ENCODE results near the gene AMIGO1. TPM values are rescaled to one million over a fixed set of nuclear protein-coding genes. Genes with fewer than 3 reads are reported as not detected.

AMIGO1 gene
- total and polyA plus RNA-seq, 10 of the 15 experiments (the other 5 are each of a cell fraction or from before 2014, with no cell fraction given) = 0.02 to 0.28 (median 0.08) TPM; not detected in 1

DNA sequence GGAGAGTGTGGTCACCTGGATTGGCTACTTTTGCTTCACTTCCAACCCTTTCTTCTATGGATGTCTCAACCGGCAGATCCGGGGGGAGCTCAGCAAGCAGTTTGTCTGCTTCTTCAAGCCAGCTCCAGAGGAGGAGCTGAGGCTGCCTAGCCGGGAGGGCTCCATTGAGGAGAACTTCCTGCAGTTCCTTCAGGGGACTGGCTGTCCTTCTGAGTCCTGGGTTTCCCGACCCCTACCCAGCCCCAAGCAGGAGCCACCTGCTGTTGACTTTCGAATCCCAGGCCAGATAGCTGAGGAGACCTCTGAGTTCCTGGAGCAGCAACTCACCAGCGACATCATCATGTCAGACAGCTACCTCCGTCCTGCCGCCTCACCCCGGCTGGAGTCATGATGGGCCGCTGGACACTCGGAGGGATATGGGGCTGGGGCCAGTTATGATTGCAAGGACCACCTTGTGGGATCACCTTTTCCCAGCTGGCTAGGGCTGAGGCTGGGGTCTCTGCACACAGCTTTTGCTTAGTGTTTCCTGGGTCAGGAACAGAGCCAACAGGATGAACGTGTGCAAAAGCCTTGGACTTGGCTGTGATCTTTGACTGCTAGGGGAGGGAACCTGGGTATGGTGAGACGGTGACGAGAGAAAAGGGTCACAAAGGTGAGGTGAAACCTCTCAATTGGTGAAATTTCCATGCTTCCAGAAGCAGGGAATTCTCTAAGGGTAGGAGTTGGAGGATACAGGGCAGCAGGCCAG, 34.6 kb upstream of the AMIGO1 start:
- Histone ChIP-seq H3K36me3 (ENCODE audit: control insufficient read depth in 2 of 2, insufficient read depth in 2 of 2, low read length in 1 of 2) (no peaks in the 10 kb centered on the region), H3K4me1 (ENCODE audit: control insufficient read depth, insufficient read depth, low read length) (peaks cover 6% of the 10 kb centered on the region), H3K4me3 (no peak overlapping the region), H3K4me2 (ENCODE audit: control insufficient read depth, insufficient read depth) (no peak overlapping the region), H3K27me3 (replicated peaks in 1 of 2; ENCODE audit: control insufficient read depth in 2 of 2, insufficient read depth in 2 of 2, low read length in 1 of 2) (no peaks in the 10 kb centered on the region), H3K27ac (ENCODE audit: control insufficient read depth, insufficient read depth) (no peak overlapping the region), H4K20me1 (ENCODE audit: control insufficient read depth, insufficient read depth) (no peaks in the 10 kb centered on the region), H3K79me2 (ENCODE audit: control insufficient read depth, insufficient read depth, low read length) (peaks cover 24% of the 10 kb centered on the region), H3K9me3 (replicated peaks; ENCODE audit: control insufficient read depth, insufficient read depth, low read length) (no peaks in the 10 kb centered on the region), H2AFZ (ENCODE audit: control insufficient read depth, low read depth, low read length) (no peak overlapping the region), H3K9ac (ENCODE audit: control insufficient read depth, insufficient read depth, low read length) (no peak overlapping the region)
- intact Hi-C loops (cut with micrococcal nuclease; ENCODE audit: unreplicated experiment) (no loop called here), in situ Hi-C loops (cut with MboI) (no loop called here)
- 57% methylated on average over 14 of the region's 14 CpGs for WGBS (ENCODE audit: insufficient coverage, insufficient replicate concordance, low lambda C conversion rate, missing lambda C conversion rate)
- BruUV-seq (replicated peaks) = no TSS peak
- TF ChIP-seq, protein P1, sequence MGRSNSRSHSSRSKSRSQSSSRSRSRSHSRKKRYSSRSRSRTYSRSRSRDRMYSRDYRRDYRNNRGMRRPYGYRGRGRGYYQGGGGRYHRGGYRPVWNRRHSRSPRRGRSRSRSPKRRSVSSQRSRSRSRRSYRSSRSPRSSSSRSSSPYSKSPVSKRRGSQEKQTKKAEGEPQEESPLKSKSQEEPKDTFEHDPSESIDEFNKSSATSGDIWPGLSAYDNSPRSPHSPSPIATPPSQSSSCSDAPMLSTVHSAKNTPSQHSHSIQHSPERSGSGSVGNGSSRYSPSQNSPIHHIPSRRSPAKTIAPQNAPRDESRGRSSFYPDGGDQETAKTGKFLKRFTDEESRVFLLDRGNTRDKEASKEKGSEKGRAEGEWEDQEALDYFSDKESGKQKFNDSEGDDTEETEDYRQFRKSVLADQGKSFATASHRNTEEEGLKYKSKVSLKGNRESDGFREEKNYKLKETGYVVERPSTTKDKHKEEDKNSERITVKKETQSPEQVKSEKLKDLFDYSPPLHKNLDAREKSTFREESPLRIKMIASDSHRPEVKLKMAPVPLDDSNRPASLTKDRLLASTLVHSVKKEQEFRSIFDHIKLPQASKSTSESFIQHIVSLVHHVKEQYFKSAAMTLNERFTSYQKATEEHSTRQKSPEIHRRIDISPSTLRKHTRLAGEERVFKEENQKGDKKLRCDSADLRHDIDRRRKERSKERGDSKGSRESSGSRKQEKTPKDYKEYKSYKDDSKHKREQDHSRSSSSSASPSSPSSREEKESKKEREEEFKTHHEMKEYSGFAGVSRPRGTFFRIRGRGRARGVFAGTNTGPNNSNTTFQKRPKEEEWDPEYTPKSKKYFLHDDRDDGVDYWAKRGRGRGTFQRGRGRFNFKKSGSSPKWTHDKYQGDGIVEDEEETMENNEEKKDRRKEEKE (IDR thresholded peaks at IDR 0.05) = no peak
- TF ChIP-seq ATF7 (IDR thresholded peaks at IDR 0.05; ENCODE audit: low read depth) (no peak), IKZF2 (IDR thresholded peaks at IDR 0.05) (no peak), YY1 (IDR thresholded peaks at IDR 0.05; ENCODE audit: low read depth, low read length) (no peak), DPF2 (IDR thresholded peaks at IDR 0.05) (no peak)
- RAD21 ChIA-PET (ENCODE audit: unreplicated experiment) = interaction anchor here (1.0 to 4.7 kb wide), 4 partner anchors 80 to 441 kb away, joined by 3 to 106 read pairs (median 48); partner anchors contain the start of gene AHCYL1
- ATAC-seq (no peak), DNase-seq (ENCODE audit: low read depth, low spot score) (no peak), FAIRE-seq (no peak)
- CTCF ChIA-PET = interaction anchor here (1.0 to 7.6 kb wide), 11 partner anchors 9 to 440 kb away, joined by 3 to 201 read pairs (median 6); partner anchors contain the start of genes AHCYL1, CYB561D1 and PSRC1
- SMC1A ChIA-PET (ENCODE audit: uncharacterized antibody, unreplicated experiment) = interaction anchor here (3.0 to 4.6 kb wide), 3 partner anchors 85 to 230 kb away, joined by 36 to 117 read pairs (median 58); no protein-coding TSS in a partner anchor
- POLR2A ChIA-PET = interaction anchor here (0.6 kb wide), 2 partner anchors 10 to 135 kb away, joined by 3 to 4 read pairs; no protein-coding TSS in a partner anchor
